ENCODE data around the gene SMIM12.

GRCh38 chr1:34822202-34822601 lies 37.3 kb downstream of the SMIM12 start:
- TF ChIP-seq POLR2A (IDR thresholded peaks at IDR 0.05; ENCODE audit: low read length) (no peak), GATA1 (IDR thresholded peaks at IDR 0.05; ENCODE audit: low read depth, low read length) (no peak)

All from erythroblast (primary cell).